AG09309 (cell line): Measurements from ENCODE around the gene TMEM185B.
A peak's percentile ranks its signal among the peaks of the same experiment; 100 is the strongest.

Source experiments
- DNase-seq: peaks from one replicate; pipeline ENCODE4 v3.0.0-alpha.2; 2010; ENCODE audit warnings: low read depth
- H3K4me3 ChIP-seq: 2 replicates; pipeline ENCODE4 v1.5.1; 2011; ENCODE audit warnings: mild to moderate bottlenecking, low read depth, low read length, moderate library complexity; ENCODE audit not compliant: control insufficient read depth
- TF ChIP-seq, protein P1 (sequence below): IDR thresholded peaks from 2 replicates; pipeline ENCODE4 v1.5.1; 2011; ENCODE audit warnings: mild to moderate bottlenecking, low read depth, low read length, inconsistent platforms; ENCODE audit not compliant: insufficient read depth, control insufficient read depth; ENCODE audit errors: missing control alignments

TMEM185B gene

DNA sequence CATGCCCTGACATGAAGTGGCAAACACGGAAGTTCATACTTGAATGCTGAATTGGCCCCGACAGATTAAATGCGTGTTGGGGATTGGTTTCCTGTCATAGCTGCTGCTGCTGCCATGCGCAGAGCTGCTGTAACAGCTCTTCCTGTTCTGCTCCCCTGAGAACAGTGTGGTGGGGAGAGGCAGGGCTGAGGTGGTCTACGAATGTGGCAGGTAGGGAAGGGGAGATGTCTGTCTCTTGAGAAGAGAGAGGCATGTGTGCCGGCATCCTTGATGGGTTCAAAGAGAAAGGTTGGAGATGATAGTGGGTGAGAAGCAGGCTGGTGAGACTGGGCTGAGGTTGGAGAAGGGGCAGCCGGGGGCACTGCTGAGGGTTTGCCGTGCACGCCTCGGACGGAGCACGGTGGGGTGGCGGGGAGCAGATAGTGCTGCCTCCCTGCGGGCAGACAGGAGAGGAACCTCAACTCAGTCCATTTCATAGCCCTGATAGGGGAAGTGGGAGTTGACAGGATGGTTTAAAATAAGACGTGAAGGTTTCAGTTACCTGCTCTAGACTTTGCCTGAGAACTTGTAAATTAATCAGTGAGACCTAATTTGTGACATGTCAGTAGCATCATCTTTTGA is 46.1 kb downstream of the TMEM185B start:
- no peak for DNase-seq
- H3K4me3 ChIP-seq: no peak overlapping the region
- TF ChIP-seq, protein P1, sequence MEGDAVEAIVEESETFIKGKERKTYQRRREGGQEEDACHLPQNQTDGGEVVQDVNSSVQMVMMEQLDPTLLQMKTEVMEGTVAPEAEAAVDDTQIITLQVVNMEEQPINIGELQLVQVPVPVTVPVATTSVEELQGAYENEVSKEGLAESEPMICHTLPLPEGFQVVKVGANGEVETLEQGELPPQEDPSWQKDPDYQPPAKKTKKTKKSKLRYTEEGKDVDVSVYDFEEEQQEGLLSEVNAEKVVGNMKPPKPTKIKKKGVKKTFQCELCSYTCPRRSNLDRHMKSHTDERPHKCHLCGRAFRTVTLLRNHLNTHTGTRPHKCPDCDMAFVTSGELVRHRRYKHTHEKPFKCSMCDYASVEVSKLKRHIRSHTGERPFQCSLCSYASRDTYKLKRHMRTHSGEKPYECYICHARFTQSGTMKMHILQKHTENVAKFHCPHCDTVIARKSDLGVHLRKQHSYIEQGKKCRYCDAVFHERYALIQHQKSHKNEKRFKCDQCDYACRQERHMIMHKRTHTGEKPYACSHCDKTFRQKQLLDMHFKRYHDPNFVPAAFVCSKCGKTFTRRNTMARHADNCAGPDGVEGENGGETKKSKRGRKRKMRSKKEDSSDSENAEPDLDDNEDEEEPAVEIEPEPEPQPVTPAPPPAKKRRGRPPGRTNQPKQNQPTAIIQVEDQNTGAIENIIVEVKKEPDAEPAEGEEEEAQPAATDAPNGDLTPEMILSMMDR: no peak

DNA sequence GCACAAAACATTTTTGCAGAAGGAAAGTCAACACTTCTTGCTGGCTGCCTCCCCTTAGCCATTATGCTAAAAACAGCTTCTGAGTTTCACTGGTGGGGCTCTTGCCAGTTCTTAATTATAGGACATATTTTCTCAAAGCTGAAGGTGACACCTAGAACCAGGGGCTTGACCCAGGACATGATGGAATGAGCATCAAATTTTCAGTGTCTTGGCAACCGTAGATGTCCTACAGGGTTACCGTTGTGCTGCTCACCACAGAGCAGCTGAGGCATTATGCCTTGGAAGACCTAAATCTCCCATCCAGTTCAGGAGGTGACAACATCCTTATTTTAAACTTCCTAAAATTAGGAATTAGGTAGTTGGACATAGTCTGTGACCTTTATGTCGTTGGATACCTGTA is 46.7 kb downstream of the TMEM185B start:
- TF ChIP-seq, protein P1: no peak
- H3K4me3 ChIP-seq: no peak overlapping the region
- no peak for DNase-seq

DNA sequence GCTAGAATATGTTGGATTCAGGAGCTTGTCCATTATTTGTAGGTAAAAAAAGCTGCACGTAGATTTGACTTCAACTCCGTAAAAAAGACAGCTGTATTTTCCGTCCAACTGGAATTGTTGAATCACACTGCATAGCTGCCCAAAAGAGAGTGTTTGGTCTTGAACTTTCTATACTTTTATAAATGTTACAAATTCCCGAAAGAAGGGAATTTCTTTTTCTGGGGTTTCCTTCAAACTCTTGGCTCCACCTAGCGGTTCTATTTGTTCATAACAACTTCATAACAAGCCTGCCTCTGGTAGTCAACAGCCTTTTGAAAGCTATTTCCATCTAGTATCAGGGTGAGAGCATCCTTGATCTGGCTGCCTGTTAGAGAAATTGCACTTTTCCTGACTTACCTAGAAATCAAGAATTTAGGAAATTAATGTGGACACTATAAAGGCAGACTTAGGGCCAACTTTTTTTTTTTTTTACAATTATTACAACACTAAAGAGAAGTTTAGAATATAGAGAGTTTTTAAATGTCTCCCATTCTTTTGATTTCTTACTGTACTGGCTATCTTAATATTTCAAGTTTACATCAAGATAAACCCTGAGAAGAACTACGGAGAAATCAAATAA is 48.1 kb downstream of the TMEM185B start:
- H3K4me3 ChIP-seq: no peak overlapping the region
- peak; percentile 28 for DNase-seq
- TF ChIP-seq, protein P1: peak; percentile 68
